ENCODE results near the gene CD300LD.

- TF ChIP-seq CTCF (IDR thresholded peaks at IDR 0.05) (no peak), POLR2A (IDR thresholded peaks at IDR 0.05) (no peak)
Observed at GRCh38 chr17:74603746-74604145, 11.7 kb upstream of the CD300LD start.

Data from prostate gland (tissue), 2 donors.